NT2/D1 (cell line): ENCODE measurements around the gene ABCC10.

Experiments
- SUZ12 ChIP-seq: IDR thresholded peaks from 2 replicates; pipeline ENCODE4 v1.6.1; 2011; ENCODE audit not compliant: insufficient read length, insufficient read depth; ENCODE audit errors: extremely low read depth
- YY1 ChIP-seq: IDR thresholded peaks from 2 replicates; pipeline ENCODE4 v1.6.1; 2011; ENCODE audit not compliant: insufficient read length, insufficient read depth
- ZNF274 ChIP-seq: IDR thresholded peaks from 2 replicates; pipeline ENCODE4 v1.6.1; 2011; ENCODE audit warnings: mild to moderate bottlenecking, low read depth, low read length

DNA sequence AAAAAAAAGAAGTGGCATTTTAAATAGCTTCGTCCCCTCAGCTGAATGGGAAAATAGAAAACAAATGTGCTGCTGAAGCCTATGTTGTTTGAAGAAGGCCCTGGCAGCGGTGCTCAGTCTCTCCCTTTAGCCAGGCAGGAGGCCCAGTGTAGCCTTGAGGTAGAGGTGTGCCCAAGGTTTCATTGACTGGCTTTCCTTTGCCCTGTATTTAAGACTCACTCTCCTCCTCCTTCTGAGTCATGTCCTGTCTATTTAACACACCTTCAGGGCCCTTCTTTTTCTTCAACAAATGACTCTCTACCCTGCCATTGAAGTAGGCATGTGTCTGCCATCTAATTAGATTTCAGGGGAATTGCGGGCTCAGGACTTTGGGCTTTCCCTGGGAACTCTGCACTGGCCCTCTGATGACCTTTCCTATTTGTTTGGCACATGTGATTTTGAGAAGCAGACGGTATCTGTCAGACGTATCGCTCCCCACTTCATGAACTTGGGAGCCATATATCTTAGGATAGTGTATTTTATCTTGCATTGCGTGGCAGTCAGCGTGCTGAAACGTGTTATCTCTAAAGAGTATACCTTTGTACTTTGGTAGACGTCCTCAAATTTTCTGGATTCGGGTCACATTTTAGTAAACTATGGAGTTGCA is 54.4 kb downstream of the ABCC10 start:
- no peak for TF ChIP-seq SUZ12
- TF ChIP-seq ZNF274: no peak
- no peak for TF ChIP-seq YY1
